ENCODE data around the gene PSMA3. TPM values are rescaled to one million over a fixed set of nuclear protein-coding genes. Genes with fewer than 3 reads are reported as not detected.
A peak's percentile ranks its signal among the peaks of the same experiment; 100 is the strongest.

Gene PSMA3
- total and polyA plus RNA-seq, 9 of the 15 experiments (the other 6 are each of a cell fraction or from before 2014, with no cell fraction given), result 129 to 786 (median 319) TPM

DNA sequence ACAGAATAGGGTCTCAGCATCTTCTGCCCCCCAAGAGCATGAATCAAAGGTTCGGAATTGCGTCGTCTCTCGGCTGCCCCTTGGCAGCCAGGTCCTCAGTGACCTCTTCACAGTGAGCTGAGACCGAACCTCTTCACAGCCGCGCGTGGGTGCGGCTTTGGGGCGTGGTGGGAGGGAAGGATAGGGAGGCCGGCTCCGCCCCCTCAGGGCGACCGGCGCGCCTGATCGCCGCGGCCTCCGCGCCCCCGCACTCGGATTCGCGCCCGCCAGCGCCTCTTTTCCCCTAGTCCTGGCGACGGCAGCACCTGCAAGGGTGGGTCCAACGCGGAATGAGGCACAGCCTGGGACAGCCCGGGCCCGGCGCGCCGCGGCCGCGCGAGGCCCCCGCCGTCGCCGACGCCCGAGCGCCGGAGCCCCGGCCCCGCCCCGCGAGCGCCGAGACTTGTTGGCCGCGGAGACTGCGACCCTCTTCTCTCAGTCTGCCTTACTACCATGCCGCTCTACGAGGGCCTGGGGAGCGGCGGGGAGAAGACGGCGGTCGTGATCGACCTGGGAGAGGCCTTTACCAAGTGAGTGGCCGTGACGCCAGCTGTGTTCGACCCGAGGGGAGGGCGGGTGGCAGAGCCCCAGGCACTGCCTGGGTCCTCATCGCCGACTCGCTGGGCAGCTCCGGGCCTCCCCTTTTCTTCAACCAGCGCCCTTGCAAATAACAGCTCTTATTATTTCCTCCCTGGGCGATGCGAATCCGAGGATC lies 44.7 kb upstream of the PSMA3 start, which contains the start of gene ACTR10 (continued):
- TF ChIP-seq, protein P1, sequence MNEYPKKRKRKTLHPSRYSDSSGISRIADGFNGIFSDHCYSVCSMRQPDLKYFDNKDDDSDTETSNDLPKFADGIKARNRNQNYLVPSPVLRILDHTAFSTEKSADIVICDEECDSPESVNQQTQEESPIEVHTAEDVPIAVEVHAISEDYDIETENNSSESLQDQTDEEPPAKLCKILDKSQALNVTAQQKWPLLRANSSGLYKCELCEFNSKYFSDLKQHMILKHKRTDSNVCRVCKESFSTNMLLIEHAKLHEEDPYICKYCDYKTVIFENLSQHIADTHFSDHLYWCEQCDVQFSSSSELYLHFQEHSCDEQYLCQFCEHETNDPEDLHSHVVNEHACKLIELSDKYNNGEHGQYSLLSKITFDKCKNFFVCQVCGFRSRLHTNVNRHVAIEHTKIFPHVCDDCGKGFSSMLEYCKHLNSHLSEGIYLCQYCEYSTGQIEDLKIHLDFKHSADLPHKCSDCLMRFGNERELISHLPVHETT (CRISPR knock-in tag; conservative IDR thresholded peaks at IDR 0.05 in 1 of 2, IDR thresholded peaks at IDR 0.05 in 1 of 2), result peak in 1 of 2 experiments; percentile 58; a peak in 1 of 4 replicates
- TF ChIP-seq, protein P2, sequence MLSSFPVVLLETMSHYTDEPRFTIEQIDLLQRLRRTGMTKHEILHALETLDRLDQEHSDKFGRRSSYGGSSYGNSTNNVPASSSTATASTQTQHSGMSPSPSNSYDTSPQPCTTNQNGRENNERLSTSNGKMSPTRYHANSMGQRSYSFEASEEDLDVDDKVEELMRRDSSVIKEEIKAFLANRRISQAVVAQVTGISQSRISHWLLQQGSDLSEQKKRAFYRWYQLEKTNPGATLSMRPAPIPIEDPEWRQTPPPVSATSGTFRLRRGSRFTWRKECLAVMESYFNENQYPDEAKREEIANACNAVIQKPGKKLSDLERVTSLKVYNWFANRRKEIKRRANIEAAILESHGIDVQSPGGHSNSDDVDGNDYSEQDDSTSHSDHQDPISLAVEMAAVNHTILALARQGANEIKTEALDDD (IDR thresholded peaks at IDR 0.05), result no peak
- TF ChIP-seq PURB (CRISPR knock-in tag; IDR thresholded peaks at IDR 0.05; ENCODE audit: low read depth) (no peak), ZNF766 (CRISPR knock-in tag; conservative IDR thresholded peaks at IDR 0.05) (peak; percentile 31; the same call in 1 of the 2 replicates), MAZ (CRISPR knock-in tag; conservative IDR thresholded peaks at IDR 0.05 in 1 of 2, IDR thresholded peaks at IDR 0.05 in 1 of 2) (peak; percentile 51 to 65; a peak in 3 of 4 replicates), IRF2 (CRISPR knock-in tag; IDR thresholded peaks at IDR 0.05) (no peak), TOE1 (IDR thresholded peaks at IDR 0.05; ENCODE audit: borderline replicate concordance) (no peak), TOE1 (CRISPR knock-in tag; IDR thresholded peaks at IDR 0.05; ENCODE audit: borderline replicate concordance, low read depth) (no peak), SPI1 (IDR thresholded peaks at IDR 0.05; ENCODE audit: borderline replicate concordance, low read depth, low read length) (no peak), POLR2AphosphoS2 (IDR thresholded peaks at IDR 0.05; ENCODE audit: low read length) (no peak), HCFC1 (IDR thresholded peaks at IDR 0.05; ENCODE audit: low read depth, low read length) (peak; percentile 54), ZNF124 (CRISPR knock-in tag; IDR thresholded peaks at IDR 0.05) (no peak), CEBPG (CRISPR knock-in tag; IDR thresholded peaks at IDR 0.05) (no peak), CEBPG (tag; conservative IDR thresholded peaks at IDR 0.05 in 1 of 2, IDR thresholded peaks at IDR 0.05 in 1 of 2) (no peak), RBFOX2 (IDR thresholded peaks at IDR 0.05; ENCODE audit: low read depth, low read length) (peak; percentile 73), RBBP5 (IDR thresholded peaks at IDR 0.05; ENCODE audit: borderline replicate concordance, insufficient read depth, low read length, poor library complexity, severe bottlenecking) (peak; percentile 79)
- TF ChIP-seq, protein P3, sequence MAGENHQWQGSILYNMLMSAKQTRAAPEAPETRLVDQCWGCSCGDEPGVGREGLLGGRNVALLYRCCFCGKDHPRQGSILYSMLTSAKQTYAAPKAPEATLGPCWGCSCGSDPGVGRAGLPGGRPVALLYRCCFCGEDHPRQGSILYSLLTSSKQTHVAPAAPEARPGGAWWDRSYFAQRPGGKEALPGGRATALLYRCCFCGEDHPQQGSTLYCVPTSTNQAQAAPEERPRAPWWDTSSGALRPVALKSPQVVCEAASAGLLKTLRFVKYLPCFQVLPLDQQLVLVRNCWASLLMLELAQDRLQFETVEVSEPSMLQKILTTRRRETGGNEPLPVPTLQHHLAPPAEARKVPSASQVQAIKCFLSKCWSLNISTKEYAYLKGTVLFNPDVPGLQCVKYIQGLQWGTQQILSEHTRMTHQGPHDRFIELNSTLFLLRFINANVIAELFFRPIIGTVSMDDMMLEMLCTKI (IDR thresholded peaks at IDR 0.05; ENCODE audit: partially characterized antibody), result no peak
- TF ChIP-seq, protein P4, sequence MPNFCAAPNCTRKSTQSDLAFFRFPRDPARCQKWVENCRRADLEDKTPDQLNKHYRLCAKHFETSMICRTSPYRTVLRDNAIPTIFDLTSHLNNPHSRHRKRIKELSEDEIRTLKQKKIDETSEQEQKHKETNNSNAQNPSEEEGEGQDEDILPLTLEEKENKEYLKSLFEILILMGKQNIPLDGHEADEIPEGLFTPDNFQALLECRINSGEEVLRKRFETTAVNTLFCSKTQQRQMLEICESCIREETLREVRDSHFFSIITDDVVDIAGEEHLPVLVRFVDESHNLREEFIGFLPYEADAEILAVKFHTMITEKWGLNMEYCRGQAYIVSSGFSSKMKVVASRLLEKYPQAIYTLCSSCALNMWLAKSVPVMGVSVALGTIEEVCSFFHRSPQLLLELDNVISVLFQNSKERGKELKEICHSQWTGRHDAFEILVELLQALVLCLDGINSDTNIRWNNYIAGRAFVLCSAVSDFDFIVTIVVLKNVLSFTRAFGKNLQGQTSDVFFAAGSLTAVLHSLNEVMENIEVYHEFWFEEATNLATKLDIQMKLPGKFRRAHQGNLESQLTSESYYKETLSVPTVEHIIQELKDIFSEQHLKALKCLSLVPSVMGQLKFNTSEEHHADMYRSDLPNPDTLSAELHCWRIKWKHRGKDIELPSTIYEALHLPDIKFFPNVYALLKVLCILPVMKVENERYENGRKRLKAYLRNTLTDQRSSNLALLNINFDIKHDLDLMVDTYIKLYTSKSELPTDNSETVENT (CRISPR knock-in tag; IDR thresholded peaks at IDR 0.05), result no peak
- TF ChIP-seq, protein P5, sequence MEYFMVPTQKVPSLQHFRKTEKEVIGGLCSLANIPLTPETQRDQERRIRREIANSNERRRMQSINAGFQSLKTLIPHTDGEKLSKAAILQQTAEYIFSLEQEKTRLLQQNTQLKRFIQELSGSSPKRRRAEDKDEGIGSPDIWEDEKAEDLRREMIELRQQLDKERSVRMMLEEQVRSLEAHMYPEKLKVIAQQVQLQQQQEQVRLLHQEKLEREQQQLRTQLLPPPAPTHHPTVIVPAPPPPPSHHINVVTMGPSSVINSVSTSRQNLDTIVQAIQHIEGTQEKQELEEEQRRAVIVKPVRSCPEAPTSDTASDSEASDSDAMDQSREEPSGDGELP (CRISPR knock-in tag; IDR thresholded peaks at IDR 0.05; ENCODE audit: borderline replicate concordance), result peak; percentile 47; the same call in 1 of the 2 replicates

Data from K562 (cell line).